Keratinocyte (primary cell): ENCODE data around the gene DAPK1. TPM values are rescaled to one million over a fixed set of nuclear protein-coding genes. Genes with fewer than 3 reads are reported as not detected.

Experiments
- DNase-seq: peaks from one replicate; pipeline ENCODE4 v3.0.0-alpha.2; 2011; ENCODE audit warnings: low read depth, missing footprints, low spot score
- FAIRE-seq: peaks from 2 replicates; lab custom pipeline; 2011; peaks lifted over from hg19 to GRCh38; lab: Jason Lieb, UNC
- H2AFZ ChIP-seq: 2 replicates; pipeline ENCODE4 v1.6.0; 2012; ENCODE audit warnings: low read length, control low read depth, inconsistent platforms; ENCODE audit not compliant: control insufficient read depth
- H3K27ac ChIP-seq: 2 replicates; pipeline ENCODE4 v1.5.1; 2011; ENCODE audit warnings: low read length; ENCODE audit not compliant: control insufficient read depth, insufficient read depth
- H3K27me3 ChIP-seq: 3 replicates; pipeline ENCODE4 v1.6.0; 2011; ENCODE audit warnings: low read length; ENCODE audit not compliant: control insufficient read depth, insufficient read depth; ENCODE audit errors: extremely low read depth
- H3K36me3 ChIP-seq, 2 experiments: 2 replicates in 1 of 2; 3 replicates in 1 of 2; pipeline ENCODE4 v1.5.1; 2011; ENCODE audit warnings: low read length in 2 of 2, mild to moderate bottlenecking in 1 of 2; ENCODE audit not compliant: control insufficient read depth in 2 of 2, insufficient read depth in 2 of 2; ENCODE audit errors: extremely low read depth in 1 of 2
- H3K4me1 ChIP-seq: 3 replicates; pipeline ENCODE4 v1.5.1; 2011; ENCODE audit warnings: low read length; ENCODE audit not compliant: control insufficient read depth, insufficient read depth; ENCODE audit errors: extremely low read depth
- H3K4me2 ChIP-seq: 3 replicates; pipeline ENCODE4 v1.6.0; 2011; ENCODE audit warnings: low read depth, low read length; ENCODE audit not compliant: control insufficient read depth, insufficient read depth; ENCODE audit errors: extremely low read depth
- H3K4me3 ChIP-seq, 3 experiments: fragments of 200-600 bp in 1 of 3; sonication (generic) in 1 of 3; 2 replicates in 2 of 3; 3 replicates in 1 of 3; pipeline ENCODE4 v1.5.1; 2011 to 2016; ENCODE audit warnings: low read length in 3 of 3, mild to moderate bottlenecking in 3 of 3, control low read depth in 2 of 3, inconsistent platforms in 1 of 3, low read depth in 1 of 3, mixed read lengths in 1 of 3, mixed run types in 1 of 3, moderate library complexity in 1 of 3; ENCODE audit not compliant: control insufficient read depth in 2 of 3, insufficient read depth in 2 of 3; ENCODE audit errors: extremely low read depth in 1 of 3
- H3K79me2 ChIP-seq: 2 replicates; pipeline ENCODE4 v1.6.0; 2012; ENCODE audit warnings: low read length; ENCODE audit not compliant: control insufficient read depth, insufficient read depth
- H3K9ac ChIP-seq: 3 replicates; pipeline ENCODE4 v1.6.0; 2011; ENCODE audit warnings: low read length; ENCODE audit not compliant: control insufficient read depth, insufficient read depth; ENCODE audit errors: extremely low read depth
- H3K9me1 ChIP-seq: 3 replicates; pipeline ENCODE4 v1.6.0; 2011; ENCODE audit warnings: low read length; ENCODE audit not compliant: control insufficient read depth, insufficient read depth; ENCODE audit errors: extremely low read depth
- H3K9me3 ChIP-seq: 2 replicates; pipeline ENCODE4 v1.5.1; 2012; ENCODE audit warnings: low read depth, low read length; ENCODE audit not compliant: control insufficient read depth
- H4K20me1 ChIP-seq: 3 replicates; pipeline ENCODE4 v1.6.0; 2011; ENCODE audit warnings: low read length; ENCODE audit not compliant: control insufficient read depth, insufficient read depth; ENCODE audit errors: extremely low read depth
- EZH2 ChIP-seq: IDR thresholded peaks from one replicate; pipeline ENCODE4 v1.6.1; 2012; ENCODE audit warnings: inconsistent platforms, mild to moderate bottlenecking, low read length, moderate library complexity
- dilution Hi-C: fragments of 300-500 bp; cut with MboI; formaldehyde crosslinking; loops from one replicate; pipeline ENCODE4 v1.7.0; 2020; ENCODE audit warnings: low sequenced_read_pairs; ENCODE audit not compliant: extremely low pct_ligation_motif_present
- polyA plus RNA-seq, 5 experiments: library from polyadenylated mRNA; depleted of rRNA in 3 of 5; stranded (reverse) in 3 of 5; stranded (forward) in 1 of 5; unstranded in 1 of 5; fragments of >200 nt; gene quantifications; 1 replicate in 1 of 5; 2 replicates in 3 of 5; 3 replicates in 1 of 5; pipeline versions ENCODE4 v1.2.1 to v1.2.3, GENCODE V29; 2011 to 2012; ENCODE audit warnings: missing spikeins in 2 of 5, low read depth in 1 of 5, low replicate concordance in 1 of 5
- TF ChIP-seq, protein P1 (sequence below), 3 experiments: IDR thresholded peaks in 1 of 3; conservative IDR thresholded peaks in 1 of 3; optimal IDR thresholded peaks in 1 of 3; 2 replicates in 2 of 3; 3 replicates in 1 of 3; pipeline versions ENCODE3 to v1.5.1; 2011; ENCODE audit warnings: low read length in 3 of 3, mild to moderate bottlenecking in 3 of 3, moderate library complexity in 2 of 3, control low read depth in 1 of 3, inconsistent platforms in 1 of 3; ENCODE audit not compliant: insufficient read depth in 2 of 3; ENCODE audit errors: extremely low read depth in 1 of 3

The DAPK1 gene
- polyA plus RNA-seq, 1 donor (not counting 4 experiments of a cell fraction or from before 2014, with no cell fraction given) = 2.8 TPM

DNA sequence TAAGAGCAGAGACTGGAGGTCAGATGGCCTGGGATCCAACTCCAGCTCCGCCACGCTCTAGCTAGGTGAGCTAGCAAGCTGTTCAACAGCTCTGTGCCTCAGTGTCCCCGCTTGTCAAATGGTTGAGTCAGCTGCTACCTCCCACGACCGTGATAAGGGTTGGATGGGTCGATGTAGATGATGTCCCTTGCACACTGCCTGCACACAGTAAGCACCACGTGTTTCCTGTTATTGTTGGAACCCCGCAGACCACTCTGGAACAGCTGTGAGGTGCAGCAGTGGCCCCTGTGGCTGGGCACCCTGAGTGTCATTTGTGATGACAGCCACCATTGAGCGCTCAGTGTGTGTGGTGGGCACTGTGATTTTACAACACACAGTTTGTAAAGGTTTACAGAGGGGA is 174.3 kb downstream of the DAPK1 start:
- no peak overlapping the region for H3K9ac ChIP-seq

DNA sequence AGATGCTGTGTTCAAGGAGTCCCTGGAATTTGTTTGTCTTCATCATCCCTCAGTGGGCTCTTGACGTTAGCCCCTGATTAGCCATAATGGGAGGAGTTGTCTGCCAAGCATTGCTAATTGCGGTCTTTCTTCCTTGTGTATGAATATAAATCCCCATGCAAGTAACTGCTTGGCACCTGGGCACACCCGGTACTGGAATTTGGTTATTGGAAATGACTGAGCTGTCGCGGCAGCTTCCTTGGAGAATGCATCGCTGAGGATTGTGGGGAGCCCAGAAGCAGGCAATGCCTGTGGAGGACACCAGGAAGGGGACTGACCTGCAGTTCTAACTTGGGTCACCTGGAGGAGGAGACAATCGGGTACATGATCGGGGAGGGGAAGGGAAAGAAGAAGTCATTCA is 174.9 kb downstream of the DAPK1 start:
- TF ChIP-seq, protein P1, sequence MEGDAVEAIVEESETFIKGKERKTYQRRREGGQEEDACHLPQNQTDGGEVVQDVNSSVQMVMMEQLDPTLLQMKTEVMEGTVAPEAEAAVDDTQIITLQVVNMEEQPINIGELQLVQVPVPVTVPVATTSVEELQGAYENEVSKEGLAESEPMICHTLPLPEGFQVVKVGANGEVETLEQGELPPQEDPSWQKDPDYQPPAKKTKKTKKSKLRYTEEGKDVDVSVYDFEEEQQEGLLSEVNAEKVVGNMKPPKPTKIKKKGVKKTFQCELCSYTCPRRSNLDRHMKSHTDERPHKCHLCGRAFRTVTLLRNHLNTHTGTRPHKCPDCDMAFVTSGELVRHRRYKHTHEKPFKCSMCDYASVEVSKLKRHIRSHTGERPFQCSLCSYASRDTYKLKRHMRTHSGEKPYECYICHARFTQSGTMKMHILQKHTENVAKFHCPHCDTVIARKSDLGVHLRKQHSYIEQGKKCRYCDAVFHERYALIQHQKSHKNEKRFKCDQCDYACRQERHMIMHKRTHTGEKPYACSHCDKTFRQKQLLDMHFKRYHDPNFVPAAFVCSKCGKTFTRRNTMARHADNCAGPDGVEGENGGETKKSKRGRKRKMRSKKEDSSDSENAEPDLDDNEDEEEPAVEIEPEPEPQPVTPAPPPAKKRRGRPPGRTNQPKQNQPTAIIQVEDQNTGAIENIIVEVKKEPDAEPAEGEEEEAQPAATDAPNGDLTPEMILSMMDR (optimal IDR thresholded peaks at IDR 0.05 in 1 of 3, IDR thresholded peaks at IDR 0.05 in 1 of 3, conservative IDR thresholded peaks at IDR 0.05 in 1 of 3; ENCODE audit: extremely low read depth in 1 of 3, insufficient read depth in 2 of 3, low read length in 3 of 3) = no peak
- no peak for TF ChIP-seq EZH2
- Histone ChIP-seq H2AFZ (peak overlapping the region; percentile 54), H3K9me1 (no peaks in the 10 kb centered on the region), H3K4me2 (no peak overlapping the region), H3K4me3 (no peak overlapping the region), H3K9me3 (no peaks in the 10 kb centered on the region), H3K36me3 (no peaks in the 10 kb centered on the region), H4K20me1 (no peaks in the 10 kb centered on the region), H3K27ac (no peak overlapping the region), H3K9ac (no peak overlapping the region), H3K79me2 (no peaks in the 10 kb centered on the region), H3K4me1 (peaks cover 4% of the 10 kb centered on the region), H3K27me3 (no peaks in the 10 kb centered on the region)
- DNase-seq = no peak
- dilution Hi-C loops = no loop called here
- peak; percentile 51 for FAIRE-seq

More for the DNA sequence above, 174.3 kb downstream of the DAPK1 start:
- Histone ChIP-seq H3K4me2 (no peak overlapping the region), H3K9me1 (no peaks in the 10 kb centered on the region), H4K20me1 (no peaks in the 10 kb centered on the region), H2AFZ (no peak overlapping the region), H3K27ac (no peak overlapping the region), H3K4me1 (peaks cover 4% of the 10 kb centered on the region), H3K9me3 (peaks cover 5% of the 10 kb centered on the region), H3K4me3 (no peak overlapping the region), H3K36me3 (no peaks in the 10 kb centered on the region), H3K79me2 (no peaks in the 10 kb centered on the region), H3K27me3 (no peaks in the 10 kb centered on the region)
- FAIRE-seq (no peak), DNase-seq (no peak)
- dilution Hi-C loops = no loop called here
- TF ChIP-seq, protein P1 (optimal IDR thresholded peaks at IDR 0.05 in 1 of 3, IDR thresholded peaks at IDR 0.05 in 1 of 3, conservative IDR thresholded peaks at IDR 0.05 in 1 of 3; ENCODE audit: extremely low read depth in 1 of 3, insufficient read depth in 2 of 3, low read length in 3 of 3) = no peak
- TF ChIP-seq EZH2 = no peak
